ENCODE results near the gene PRR23E. TPM values are rescaled to one million over a fixed set of nuclear protein-coding genes. Genes with fewer than 3 reads are reported as not detected.

The PRR23E gene
- total RNA-seq, 1 experiment from 2014 or later = not detected

DNA sequence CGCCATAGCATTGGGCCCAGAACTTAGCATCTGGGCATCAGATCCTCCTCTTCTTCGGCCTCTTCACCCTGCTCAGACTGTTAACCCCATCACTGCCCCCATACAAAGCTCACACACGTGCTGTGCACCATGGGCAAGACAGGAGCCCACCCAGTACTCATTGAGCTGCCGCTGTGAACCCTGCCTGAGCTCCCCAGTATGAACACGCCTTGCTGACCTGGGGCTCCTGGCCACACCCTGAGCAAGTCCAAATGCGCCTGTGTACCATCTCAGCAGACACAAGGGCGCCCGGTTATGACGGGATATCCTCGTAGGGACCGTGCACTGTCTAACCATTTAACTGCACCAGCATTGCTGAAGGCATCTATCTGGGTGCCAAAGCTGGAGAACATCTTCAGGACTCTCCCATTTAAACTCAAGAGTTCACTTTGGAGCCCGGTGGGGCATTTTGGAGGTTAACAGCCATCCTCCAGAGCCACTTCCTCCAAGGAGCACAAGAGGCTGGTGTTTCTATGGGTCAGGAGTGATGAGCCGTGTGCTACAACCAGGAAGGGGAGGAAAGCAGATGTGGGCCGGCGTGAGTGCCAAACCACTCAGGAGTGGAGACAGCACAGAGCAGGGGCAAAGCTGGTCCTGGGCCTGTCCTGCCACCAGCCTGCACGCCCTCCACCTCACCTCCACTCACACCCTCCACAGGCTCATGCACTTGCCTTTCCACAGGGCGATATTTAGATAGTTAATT is 12.1 kb downstream of the PRR23E start:
- no peaks in the 10 kb centered on the region for H3K4me1 Mint-ChIP-seq (ENCODE audit: low read depth, unreplicated experiment)
- H3K9me3 ChIP-seq = no peaks in the 10 kb centered on the region
- peaks cover 5% of the 10 kb centered on the region for H3K27me3 Mint-ChIP-seq (ENCODE audit: insufficient read depth, unreplicated experiment)
- intact Hi-C loops (cut with micrococcal nuclease; ENCODE audit: unreplicated experiment) = no loop called here
- H3K4me1 ChIP-seq = no peaks in the 10 kb centered on the region
- H3K4me3 ChIP-seq (ENCODE audit: low read depth, low read length) = no peak overlapping the region
- no peaks in the 10 kb centered on the region for H3K36me3 Mint-ChIP-seq (ENCODE audit: insufficient read depth, unreplicated experiment)
- POLR2A ChIA-PET = no interaction called here
- no peak overlapping the region for H3K27ac Mint-ChIP-seq (ENCODE audit: unreplicated experiment)
- CTCF ChIA-PET = no interaction called here
- H3K4me3 Mint-ChIP-seq (ENCODE audit: unreplicated experiment) = no peak overlapping the region
- BruUV-seq (replicated peaks) = no TSS peak
- TF ChIP-seq, protein P1, sequence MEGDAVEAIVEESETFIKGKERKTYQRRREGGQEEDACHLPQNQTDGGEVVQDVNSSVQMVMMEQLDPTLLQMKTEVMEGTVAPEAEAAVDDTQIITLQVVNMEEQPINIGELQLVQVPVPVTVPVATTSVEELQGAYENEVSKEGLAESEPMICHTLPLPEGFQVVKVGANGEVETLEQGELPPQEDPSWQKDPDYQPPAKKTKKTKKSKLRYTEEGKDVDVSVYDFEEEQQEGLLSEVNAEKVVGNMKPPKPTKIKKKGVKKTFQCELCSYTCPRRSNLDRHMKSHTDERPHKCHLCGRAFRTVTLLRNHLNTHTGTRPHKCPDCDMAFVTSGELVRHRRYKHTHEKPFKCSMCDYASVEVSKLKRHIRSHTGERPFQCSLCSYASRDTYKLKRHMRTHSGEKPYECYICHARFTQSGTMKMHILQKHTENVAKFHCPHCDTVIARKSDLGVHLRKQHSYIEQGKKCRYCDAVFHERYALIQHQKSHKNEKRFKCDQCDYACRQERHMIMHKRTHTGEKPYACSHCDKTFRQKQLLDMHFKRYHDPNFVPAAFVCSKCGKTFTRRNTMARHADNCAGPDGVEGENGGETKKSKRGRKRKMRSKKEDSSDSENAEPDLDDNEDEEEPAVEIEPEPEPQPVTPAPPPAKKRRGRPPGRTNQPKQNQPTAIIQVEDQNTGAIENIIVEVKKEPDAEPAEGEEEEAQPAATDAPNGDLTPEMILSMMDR (IDR thresholded peaks at IDR 0.05; ENCODE audit: insufficient read depth in 1 of 2, low read depth in 1 of 2, low read length in 1 of 2, severe bottlenecking in 1 of 2, unreplicated experiment in 1 of 2) = no peak
- H3K36me3 ChIP-seq (ENCODE audit: control insufficient read depth, insufficient read depth, low read length) = no peaks in the 10 kb centered on the region
- H3K27me3 ChIP-seq (replicated peaks; ENCODE audit: control insufficient read depth, insufficient read depth, low read length) = no peaks in the 10 kb centered on the region; the same call in 1 of the 2 replicates
- no peak for DNase-seq
- H3K9me3 Mint-ChIP-seq (ENCODE audit: unreplicated experiment) = peaks cover 12% of the 10 kb centered on the region

DNA sequence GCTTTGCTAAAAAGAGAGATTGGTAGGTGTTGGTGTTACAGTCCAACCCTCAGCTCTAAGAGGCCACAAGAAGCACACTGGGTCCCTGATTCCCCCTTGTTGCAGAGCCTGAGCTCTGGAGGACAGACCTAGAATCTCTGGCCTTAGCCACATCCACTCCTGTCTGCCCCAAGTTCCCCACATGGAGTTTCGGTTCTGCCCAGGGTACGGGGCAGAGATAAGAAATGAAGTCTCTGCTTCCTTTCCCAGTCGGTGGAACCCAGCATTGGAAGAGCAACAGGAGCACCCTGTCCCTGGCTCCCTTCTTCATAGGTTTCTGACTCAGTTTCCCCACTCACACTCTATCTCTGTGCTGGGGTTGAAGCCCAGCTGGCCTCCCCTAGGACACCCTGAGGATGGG is 13.2 kb downstream of the PRR23E start:
- Histone ChIP-seq H3K4me1 (no peaks in the 10 kb centered on the region), H3K27me3 (replicated peaks; ENCODE audit: control insufficient read depth, insufficient read depth, low read length) (no peaks in the 10 kb centered on the region; the same call in 1 of the 2 replicates), H3K4me3 (ENCODE audit: low read depth, low read length) (no peak overlapping the region), H3K9me3 (no peaks in the 10 kb centered on the region), H3K36me3 (ENCODE audit: control insufficient read depth, insufficient read depth, low read length) (no peaks in the 10 kb centered on the region)
- H3K27ac Mint-ChIP-seq (ENCODE audit: unreplicated experiment) = no peak overlapping the region
- no peak overlapping the region for H3K4me3 Mint-ChIP-seq (ENCODE audit: unreplicated experiment)
- TF ChIP-seq, protein P1 (IDR thresholded peaks at IDR 0.05; ENCODE audit: insufficient read depth in 1 of 2, low read depth in 1 of 2, low read length in 1 of 2, severe bottlenecking in 1 of 2, unreplicated experiment in 1 of 2) = no peak
- ChIA-PET POLR2A (no interaction called here), CTCF (interaction anchor here (0.7 kb wide), 1 partner anchor 919 kb away, joined by 3 read pairs; no protein-coding TSS in a partner anchor)
- BruUV-seq (replicated peaks) = no TSS peak
- no peaks in the 10 kb centered on the region for H3K4me1 Mint-ChIP-seq (ENCODE audit: low read depth, unreplicated experiment)
- peaks cover 5% of the 10 kb centered on the region for H3K27me3 Mint-ChIP-seq (ENCODE audit: insufficient read depth, unreplicated experiment)
- peaks cover 12% of the 10 kb centered on the region for H3K9me3 Mint-ChIP-seq (ENCODE audit: unreplicated experiment)
- intact Hi-C loops (cut with micrococcal nuclease; ENCODE audit: unreplicated experiment) = no loop called here
- no peak for DNase-seq
- no peaks in the 10 kb centered on the region for H3K36me3 Mint-ChIP-seq (ENCODE audit: insufficient read depth, unreplicated experiment)

DNA sequence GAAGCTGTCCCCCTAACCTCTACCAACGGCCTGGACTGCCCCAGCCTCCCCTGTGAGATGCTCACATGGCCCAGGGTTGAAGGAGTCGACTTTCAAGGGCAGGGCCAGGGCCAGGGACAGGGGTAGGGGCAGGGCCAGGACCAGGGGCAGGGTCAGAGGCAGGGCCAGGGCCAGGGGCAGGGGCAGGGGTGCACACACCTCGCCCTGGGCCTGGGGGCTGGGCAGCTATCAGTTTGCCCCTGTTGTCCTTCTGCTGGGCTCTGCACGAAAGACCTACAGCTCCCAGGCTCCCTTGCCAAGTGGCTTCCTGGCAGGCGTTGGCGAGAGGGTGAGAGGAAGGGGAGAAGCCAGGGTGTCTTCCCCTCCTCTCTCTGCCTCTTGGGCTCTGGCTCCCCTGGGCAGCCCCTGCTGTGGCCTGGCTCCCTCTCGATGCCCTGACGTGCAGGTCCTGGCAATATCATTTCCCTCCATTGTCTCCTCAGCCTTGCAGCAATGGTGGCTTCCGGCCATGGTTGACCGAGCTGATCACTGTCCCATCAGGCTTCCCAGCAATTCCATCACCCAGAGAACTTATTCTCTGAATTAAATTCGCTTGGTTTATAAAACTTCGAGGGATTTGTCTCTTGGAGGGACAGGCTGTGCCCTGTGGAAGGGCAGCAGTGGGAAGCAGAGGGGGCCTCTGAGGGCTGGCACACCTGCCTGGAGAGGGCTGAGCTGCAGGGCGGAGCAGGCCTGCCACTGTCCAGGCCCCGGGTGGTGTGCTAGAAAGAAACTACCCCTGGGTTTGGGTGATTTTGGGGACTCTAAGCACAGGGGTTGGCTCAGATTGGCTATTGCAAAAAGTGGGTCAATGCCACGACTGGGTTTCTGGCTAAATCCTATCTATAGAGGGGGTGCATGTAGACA is 13.9 kb downstream of the PRR23E start:
- Mint-ChIP-seq H3K27me3 (ENCODE audit: insufficient read depth, unreplicated experiment) (peaks cover 5% of the 10 kb centered on the region), H3K27ac (ENCODE audit: unreplicated experiment) (no peak overlapping the region), H3K4me3 (ENCODE audit: unreplicated experiment) (no peak overlapping the region), H3K4me1 (ENCODE audit: low read depth, unreplicated experiment) (no peaks in the 10 kb centered on the region), H3K36me3 (ENCODE audit: insufficient read depth, unreplicated experiment) (no peaks in the 10 kb centered on the region), H3K9me3 (ENCODE audit: unreplicated experiment) (peaks cover 12% of the 10 kb centered on the region)
- CTCF ChIA-PET = interaction anchor here (0.7 kb wide), 1 partner anchor 919 kb away, joined by 3 read pairs; no protein-coding TSS in a partner anchor
- H3K27me3 ChIP-seq (replicated peaks; ENCODE audit: control insufficient read depth, insufficient read depth, low read length) = no peaks in the 10 kb centered on the region
- H3K36me3 ChIP-seq (ENCODE audit: control insufficient read depth, insufficient read depth, low read length) = no peaks in the 10 kb centered on the region
- H3K4me3 ChIP-seq (ENCODE audit: low read depth, low read length) = no peak overlapping the region
- H3K4me1 ChIP-seq = no peaks in the 10 kb centered on the region
- POLR2A ChIA-PET = no interaction called here
- TF ChIP-seq, protein P1 (IDR thresholded peaks at IDR 0.05; ENCODE audit: insufficient read depth in 1 of 2, low read depth in 1 of 2, low read length in 1 of 2, severe bottlenecking in 1 of 2, unreplicated experiment in 1 of 2) = no peak
- no peak for DNase-seq
- no peaks in the 10 kb centered on the region for H3K9me3 ChIP-seq
- BruUV-seq (replicated peaks) = no TSS peak
- intact Hi-C loops (cut with micrococcal nuclease; ENCODE audit: unreplicated experiment) = no loop called here
